Activated naive CD8-positive, alpha-beta T cell treated with anti-CD3 and anti-CD28 coated beads, Interleukin-2, amount 50 U/mL, for 16 hours (primary cell): Measurements from ENCODE around the gene PGM5.

Source experiments
- DNase-seq: peaks from one replicate; pipeline ENCODE4 v3.0.0-alpha.2; 2020; ENCODE audit warnings: low read depth, low spot score

PGM5 gene

GRCh38 chr9:68533678-68534077 lies 177.3 kb downstream of the PGM5 start:
- no peak for DNase-seq

DNA sequence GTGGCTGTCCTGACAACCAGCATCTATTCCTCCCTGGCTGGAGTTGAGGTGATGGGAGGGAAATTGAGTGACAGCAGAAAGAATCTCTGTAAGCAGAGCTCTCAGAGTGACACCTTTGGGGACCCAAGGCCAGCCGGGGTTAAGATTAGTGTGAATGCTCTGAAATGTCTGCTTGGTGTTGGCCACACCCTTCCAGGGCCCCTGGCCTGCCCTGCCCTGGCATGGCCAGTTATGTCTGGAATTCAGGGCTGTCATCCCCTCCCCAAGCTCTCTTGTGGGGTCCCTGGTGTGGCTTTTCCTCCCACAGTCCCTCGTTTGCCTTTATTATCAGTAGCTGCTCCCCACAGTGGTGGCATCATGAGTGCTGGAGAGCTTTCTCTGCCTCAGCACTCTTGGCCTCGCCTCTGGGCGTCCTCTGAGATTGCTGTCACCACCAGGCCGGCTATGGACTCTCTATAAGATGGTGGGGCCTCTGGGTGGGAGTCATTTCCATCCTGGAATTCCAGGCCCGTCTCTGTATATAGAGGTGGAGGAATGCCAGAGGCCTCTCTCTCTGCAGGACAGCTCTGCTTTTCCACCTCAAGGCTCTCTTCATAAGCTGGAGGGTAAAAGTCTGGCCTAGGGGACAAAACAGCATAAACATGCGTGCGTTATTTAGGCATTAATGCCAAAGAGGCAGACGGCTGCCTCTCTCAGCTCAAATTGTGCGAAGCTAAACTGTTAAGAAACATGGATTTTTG lies 180.6 kb downstream of the PGM5 start:
- no peak for DNase-seq

GRCh38 chr9:68537616-68537880 lies 181.1 kb downstream of the PGM5 start:
- DNase-seq = no peak

- no peak for DNase-seq
Measured at GRCh38 chr9:68538200-68538599, 181.8 kb downstream of the PGM5 start.

DNA sequence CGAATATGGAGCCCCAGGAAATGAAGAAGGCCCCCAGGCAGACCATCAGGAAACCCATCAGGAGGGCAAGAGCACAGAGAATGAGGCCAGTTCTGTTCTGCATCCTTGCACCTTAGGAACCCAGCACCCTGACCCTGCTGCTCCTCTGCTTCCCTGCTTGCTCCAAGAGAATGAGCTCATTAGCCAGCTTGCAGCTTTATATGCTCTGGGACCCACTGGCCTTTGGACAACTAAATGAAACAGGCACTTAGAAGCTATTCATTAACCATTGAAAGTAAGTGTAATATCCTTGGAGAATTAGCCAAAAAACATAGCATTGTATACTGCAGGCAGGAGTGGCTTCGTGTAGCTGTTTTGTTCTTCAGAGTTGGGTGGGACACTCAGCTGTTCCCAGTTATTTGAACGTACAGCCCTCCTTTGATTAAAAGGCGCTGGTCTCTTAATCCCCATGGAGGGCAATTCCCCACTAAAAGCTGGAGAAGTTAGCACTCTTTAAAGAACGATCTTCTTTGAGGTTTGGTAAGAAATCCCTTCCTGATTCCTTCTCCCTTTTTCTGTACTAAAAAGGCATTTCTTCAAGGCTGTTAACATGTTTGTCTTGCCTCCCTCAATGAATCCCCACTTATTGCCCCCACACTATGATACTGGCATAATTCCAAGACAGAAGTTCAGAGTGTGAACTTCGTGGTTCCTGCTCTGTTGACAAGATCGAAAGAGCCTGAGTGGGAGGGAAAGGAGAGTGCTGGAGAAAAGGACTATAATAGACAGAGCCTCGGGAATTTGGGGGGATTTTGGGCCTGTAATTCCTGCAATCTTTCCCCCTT lies 184.5 kb downstream of the PGM5 start, which contains the start of gene TMEM252:
Gene TMEM252 (minus strand): TSS at position 172 of the 824 bp plus-strand sequence. CDS start 69 bp downstream, at position 103.
- no peak for DNase-seq

- no peak for DNase-seq
Measured at GRCh38 chr9:68541568-68541967, 185.2 kb downstream of the PGM5 start.

GRCh38 chr9:68545033-68545705 lies 188.8 kb downstream of the PGM5 start:
- no peak for DNase-seq

DNA sequence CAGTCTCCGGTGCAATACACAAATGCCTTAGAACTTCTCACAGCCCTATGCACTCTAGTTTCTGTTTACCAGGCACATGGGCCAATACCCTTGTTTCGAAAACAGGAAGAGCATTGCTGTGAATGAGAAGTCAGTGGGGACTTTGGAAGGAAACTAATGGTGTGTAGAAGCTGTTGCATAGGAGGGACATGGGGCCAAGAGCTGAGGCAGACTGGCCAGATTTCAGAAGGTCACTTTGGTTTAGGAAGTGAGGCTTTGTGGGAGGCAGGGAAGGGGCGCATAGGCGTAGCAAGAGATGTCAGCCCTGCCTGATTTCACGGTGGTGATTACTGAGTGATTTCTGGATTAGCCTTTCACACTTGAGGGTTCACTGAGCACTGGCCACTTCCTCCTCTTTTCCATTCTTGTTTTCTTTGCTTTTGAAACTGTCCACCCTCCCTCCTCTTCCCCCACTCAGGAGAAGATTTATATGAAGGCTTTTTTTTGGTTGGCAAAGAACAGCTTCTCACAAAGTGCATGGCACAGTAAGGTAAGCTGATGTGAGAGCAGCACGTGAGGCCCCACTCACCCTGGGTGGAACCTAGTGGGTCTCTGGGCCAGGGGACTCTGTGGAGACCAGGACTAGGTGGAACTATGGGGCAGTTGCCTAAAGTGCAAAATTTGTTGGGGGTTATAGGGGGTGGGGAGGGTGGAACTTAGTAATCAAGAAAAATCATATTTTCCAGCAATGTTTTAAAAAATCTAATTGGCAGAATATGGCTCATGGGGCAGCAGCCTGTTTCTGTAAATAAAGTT lies 190.4 kb downstream of the PGM5 start:
- DNase-seq = no peak

DNA sequence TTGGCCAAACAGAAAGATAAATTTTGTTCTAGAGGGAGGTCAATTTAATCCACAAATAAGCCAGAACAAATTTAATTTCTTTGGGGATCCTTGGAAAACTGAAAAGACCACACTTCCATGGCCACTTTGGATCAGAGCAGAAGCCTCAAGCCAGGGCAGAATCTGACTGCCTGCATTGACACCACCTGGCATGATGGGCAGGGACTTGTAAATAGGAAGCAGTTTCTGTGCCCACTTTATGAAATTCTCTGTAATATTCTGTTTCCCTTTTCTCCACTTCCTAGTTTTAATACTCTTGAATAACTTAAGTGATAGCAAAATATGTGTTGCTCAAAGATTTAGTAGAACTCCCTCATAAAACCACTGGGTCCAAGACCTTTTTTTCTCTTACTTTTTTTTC lies 191.0 kb downstream of the PGM5 start:
- no peak for DNase-seq

- no peak for DNase-seq
Measured at GRCh38 chr9:68548241-68548640, 191.8 kb downstream of the PGM5 start.

DNA sequence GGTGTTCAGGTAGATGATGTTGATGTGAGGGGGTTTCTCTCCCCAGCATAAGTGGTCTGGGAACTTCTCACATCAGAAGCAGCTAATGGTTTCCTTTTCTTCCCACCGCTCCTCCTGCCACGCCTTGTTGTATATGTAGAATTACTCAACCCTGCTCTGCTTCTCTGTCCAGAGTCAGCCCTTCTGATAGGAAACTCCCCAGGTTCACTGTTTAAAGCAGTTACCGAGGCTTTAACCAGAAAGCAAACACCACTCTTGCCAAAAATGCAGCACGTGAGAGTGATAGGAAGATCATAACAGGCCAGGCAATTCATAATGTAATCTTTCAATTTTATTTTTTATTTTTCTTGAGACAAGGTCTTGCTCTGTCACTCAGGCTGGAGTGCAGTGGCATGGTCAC lies 194.8 kb downstream of the PGM5 start:
- DNase-seq = no peak

DNA sequence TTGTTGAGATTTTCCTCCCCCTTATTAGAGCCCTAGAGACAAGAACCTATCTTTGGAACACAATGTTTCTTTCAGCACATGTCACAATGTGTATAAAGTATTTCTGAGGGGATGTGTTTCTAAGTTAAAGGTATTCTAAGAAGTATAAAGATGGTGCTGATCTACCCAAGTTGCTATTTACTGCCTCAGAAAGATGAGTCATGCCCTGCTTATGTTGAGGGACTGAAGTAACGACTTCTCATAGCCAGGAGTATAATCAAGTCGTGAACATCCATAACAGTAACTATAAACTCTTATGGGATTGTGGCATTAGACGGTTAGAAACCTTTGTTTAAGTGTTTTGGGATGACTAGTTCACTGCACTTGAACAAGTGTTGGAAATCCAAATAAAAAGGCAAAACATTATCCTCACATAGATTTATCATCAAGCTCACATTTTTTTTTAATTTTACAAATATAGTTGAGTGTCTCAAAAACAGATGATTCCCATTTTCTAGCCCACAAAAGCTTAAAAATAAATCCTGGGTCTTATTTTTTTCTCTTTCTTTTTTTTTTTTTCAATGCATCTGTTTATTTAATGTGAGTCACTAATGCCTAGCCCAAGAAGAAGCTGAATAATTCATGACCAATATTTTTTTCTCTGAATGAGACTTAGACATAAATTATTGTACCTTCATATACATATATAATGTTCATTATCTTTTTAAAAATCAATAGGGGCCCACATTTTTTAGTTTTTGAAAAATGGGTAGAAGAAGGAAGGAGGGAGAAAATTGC lies 196.5 kb downstream of the PGM5 start:
- no peak for DNase-seq

DNA sequence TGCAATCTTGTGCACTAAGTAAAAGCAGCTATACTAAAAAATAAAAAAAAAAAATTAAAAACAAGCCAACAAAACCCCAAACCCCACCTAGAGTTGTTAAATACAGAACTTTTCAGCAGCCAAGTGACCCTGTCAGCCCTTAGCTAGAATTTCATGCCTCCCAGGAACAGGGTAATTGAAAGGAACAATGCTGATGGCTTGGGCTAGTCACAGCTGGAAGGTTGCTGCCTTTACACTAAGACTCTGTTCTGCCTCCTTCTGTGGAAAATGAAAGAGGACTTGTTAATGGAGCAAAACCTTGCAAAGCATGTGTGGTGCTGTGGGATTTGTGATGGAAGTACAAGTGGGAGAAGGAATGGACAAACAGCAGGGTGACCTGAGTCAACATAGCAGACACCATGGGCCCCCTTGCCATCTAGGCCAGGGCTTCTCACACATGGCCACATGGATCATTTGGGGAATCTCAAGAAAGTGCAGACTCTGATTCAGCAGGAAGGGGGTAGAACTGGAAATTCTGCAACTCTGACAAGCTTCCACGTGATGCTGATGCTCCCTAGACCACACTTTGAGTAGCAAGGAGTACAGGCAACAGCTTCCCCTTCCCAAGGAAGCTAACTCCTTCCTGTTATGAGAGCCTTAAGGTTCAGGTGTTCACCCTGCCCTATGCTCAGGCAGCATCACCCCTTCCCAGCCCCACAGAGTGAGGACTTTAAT lies 199.2 kb downstream of the PGM5 start:
- no peak for DNase-seq

- no peak for DNase-seq
Measured at GRCh38 chr9:68558545-68558944, 202.1 kb downstream of the PGM5 start.

DNA sequence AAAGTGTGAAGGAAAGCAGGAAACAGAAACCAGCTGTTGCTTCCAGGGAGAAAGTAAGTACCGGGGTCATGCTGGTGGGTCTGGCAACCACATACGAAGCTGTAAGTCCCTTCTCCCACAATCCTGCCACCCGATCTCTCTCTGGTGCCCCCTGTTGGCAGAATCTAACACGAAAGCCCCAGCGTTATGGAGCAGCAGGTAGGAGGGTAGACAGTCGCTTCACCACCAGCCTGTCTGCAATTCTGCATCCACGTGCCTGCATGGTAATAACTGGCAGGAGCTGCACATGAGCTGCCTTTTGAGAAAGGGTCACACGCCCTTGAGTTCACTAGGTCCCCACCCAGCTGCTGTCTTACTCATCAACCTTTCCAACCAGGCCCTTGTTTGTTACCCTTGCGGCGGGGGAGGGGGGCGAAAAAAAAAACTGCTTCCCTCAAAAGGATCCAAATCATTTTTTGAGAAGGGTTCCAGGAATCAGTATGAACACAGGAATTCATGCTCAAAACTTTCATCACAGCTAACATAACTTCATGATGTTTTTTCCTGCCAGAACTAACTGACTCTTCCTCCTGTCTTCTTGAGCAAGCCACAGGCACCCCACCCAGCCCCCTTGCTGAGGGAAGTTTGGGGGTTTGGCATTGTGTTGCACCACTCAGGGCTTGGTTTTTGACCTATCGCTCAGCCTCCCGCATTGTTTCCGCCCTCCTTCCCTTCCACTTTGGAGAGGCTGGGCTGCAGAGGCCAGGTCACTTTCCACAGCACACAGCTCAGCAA lies 203.8 kb downstream of the PGM5 start:
- DNase-seq = no peak

GRCh38 chr9:68562461-68562860 lies 206.1 kb downstream of the PGM5 start:
- no peak for DNase-seq

DNA sequence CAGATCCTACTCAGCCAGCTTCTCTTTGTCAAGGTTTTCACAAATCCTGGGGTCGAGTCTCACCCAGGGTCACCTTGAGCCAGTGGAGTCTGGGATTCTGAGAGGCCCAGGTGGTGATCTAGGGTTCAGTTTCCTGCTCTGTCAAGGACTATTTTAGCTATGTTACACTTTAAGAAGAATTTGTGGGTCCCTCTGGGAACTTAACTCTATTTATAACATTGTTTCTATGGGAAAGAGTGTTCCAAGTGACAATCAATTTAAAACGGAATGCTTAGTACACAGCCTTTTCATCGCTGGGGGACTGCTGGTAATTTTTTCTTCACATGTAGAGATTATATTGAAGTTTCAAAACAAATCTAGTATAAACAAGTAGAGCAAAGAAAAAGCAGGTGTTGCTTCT lies 211.2 kb downstream of the PGM5 start:
- no peak for DNase-seq

DNA sequence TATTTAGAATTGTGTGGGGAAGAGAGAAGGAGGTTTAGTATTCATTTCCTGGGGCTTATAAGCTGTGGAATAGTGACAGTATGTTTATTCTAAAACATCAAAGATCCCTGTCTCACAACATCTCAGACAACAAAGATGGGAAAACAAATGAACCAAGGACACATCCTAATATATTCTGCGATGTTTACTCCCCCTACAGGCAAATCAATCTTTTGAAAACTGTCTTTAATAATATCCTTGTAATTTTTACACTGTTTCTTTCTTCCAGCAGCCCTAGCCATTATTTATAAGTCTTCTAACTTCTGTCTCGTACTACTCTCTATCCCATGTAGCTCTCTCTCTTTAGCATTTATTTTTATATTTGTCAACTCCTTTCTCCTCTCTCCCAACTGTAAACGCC lies 217.7 kb downstream of the PGM5 start:
- no peak for DNase-seq

DNA sequence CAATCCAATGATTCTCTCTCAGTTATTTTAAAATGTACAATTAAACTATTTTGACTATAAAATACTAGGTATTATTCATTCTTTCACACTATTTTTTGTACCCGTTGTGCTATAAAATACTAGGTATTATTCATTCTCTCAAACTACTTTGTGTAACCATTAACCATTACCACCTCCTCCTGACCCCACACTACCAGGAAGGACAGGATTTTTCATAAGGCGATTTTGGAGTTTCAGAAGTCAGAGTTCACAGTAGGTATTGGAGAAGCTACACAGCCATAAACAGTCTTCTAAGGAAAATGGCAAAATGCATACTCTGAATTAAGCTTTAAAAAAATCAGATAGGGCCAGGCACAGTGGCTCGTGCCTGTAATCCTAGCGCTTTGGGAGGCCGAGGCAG lies 219.4 kb downstream of the PGM5 start:
- no peak for DNase-seq
